NCI-H510A treated with DMSO at 0.1 percent for 48 hours (cell line): ENCODE measurements around the gene CUL4A.
A peak's percentile ranks its signal among the peaks of the same experiment; 100 is the strongest.

Source experiments
- DNase-seq: peaks from one replicate; lab custom pipeline; 2025; lab: John Stamatoyannopoulos, UW

The CUL4A gene

DNA sequence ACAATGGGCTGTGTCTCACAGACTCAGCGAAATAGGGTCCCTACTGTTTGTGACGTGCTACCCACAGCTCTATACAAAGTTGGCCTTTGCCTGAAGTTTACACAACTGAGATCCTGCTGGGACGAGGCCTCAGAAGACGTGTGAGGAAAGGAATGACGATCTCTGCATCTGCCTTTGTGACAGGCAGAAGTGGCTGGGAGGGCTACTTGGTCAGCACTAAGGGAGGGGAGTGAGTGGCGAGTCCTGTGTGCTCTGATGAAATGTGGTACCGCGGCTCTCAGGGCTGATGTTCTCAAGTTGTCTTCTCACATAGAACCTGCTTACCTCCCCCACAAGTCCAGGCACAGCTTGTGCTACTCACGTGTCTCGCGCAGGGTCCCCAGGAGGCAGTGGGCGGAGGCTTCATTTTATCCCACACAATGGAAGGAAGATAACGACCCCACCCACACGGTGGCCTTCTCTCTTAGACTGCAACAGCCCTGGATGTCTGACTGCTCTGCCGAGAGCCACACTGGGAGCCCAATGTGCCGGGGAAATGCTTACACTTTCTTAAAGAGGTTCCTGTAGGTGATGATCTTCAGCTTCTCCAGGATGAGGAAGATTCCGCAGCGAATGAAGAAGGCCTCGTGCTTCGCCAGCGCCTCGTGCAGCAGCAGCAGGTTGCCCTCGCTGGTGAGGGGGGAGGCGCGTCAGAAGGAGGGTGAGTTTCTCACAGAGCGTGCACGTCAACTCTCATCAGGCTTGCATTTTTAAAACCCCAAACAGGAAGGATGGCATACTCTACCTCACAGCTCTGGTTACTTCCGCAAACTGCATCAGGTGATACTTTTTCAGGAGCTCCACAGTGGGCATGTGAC is 29.8 kb upstream of the CUL4A start:
- no peak for DNase-seq

- DNase-seq: no peak
Measured at GRCh38 chr13:113182046-113182445, 27.4 kb upstream of the CUL4A start.

- DNase-seq: no peak
Measured at GRCh38 chr13:113183450-113184129, 25.8 kb upstream of the CUL4A start.

GRCh38 chr13:113184568-113185440 is 24.6 kb upstream of the CUL4A start:
- DNase-seq: no peak

- no peak for DNase-seq
Measured at GRCh38 chr13:113186061-113186900, 23.1 kb upstream of the CUL4A start.

DNA sequence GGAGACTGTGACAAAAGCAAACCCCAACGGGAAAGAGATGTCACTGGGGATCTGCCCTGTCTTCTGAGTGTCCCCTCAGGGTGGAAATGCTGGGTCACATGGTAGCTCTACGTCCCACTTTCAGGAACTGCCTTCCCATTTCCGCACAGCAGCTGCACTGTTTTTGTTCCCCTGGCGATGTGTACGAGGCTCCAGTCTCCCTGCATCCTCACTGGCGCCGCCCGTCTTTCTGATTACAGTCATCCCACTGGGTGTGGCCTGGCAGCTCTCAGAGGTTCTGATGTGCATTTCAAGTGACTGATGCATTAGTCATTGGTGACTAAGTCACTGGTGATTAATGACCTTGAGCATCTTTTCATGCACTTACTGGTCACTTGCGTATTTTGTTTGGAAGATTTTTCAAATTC is 22.1 kb upstream of the CUL4A start:
- DNase-seq: peak; percentile 37

DNA sequence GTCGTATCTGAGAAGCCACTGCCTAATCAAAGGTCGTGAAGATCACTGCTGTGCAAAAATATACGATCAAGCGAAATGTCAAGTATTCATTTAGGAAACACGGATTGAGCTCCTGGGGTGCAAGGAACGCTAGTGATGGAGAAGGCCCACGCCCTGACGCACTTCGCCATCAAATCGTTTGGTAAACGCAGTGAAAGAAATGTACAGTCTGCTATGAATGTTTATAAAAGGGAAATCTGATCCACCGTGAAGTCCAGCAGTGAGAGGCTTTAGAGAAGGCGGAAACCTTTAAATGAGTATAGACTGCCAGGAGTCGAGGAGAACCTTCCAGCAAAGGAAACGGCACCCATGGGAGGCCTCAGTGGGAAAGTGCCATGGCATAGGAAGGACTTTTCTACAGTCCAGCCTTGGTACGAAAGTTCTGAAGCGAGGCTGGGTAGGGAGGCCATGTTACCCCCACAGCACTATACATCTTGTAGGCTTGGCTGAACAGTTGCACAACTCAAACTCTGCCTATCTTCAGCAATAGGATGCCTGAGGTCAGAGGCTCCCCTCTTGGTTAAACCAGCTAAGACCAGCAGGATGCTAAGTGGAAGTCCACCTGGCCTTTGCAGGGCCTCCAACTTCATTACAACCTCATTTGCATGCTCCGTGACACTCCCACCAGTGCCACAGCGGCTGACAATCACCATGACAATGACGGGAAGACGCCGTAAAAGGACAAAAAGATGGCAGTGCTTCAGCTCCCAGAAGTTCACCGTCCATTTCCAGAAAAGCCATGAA is 21.3 kb upstream of the CUL4A start:
- peak; percentile 7 for DNase-seq

GRCh38 chr13:113190181-113190580 is 19.2 kb upstream of the CUL4A start:
- no peak for DNase-seq

GRCh38 chr13:113192279-113192678 is 17.1 kb upstream of the CUL4A start:
- DNase-seq: no peak

DNA sequence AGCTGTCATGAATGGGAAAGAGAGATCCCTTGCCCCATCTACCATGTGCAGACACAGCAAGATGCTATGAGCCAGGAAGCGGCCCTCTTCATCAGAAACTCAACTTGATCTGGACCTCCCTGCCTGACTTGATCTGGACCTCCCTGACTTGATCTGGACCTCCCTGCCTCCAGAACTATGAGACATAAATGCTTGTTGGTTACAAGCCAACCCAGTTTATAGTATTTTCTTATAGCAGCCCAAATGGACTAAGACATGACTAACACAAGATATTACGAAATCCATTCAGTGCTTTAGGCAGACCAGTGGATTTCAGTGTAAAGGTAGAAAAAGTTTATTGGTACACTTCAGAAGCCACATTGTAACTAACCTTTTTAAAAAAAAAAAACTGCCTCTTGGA is 16.5 kb upstream of the CUL4A start:
- no peak for DNase-seq

- DNase-seq: no peak
Measured at GRCh38 chr13:113195360-113195759, 14.1 kb upstream of the CUL4A start.

DNA sequence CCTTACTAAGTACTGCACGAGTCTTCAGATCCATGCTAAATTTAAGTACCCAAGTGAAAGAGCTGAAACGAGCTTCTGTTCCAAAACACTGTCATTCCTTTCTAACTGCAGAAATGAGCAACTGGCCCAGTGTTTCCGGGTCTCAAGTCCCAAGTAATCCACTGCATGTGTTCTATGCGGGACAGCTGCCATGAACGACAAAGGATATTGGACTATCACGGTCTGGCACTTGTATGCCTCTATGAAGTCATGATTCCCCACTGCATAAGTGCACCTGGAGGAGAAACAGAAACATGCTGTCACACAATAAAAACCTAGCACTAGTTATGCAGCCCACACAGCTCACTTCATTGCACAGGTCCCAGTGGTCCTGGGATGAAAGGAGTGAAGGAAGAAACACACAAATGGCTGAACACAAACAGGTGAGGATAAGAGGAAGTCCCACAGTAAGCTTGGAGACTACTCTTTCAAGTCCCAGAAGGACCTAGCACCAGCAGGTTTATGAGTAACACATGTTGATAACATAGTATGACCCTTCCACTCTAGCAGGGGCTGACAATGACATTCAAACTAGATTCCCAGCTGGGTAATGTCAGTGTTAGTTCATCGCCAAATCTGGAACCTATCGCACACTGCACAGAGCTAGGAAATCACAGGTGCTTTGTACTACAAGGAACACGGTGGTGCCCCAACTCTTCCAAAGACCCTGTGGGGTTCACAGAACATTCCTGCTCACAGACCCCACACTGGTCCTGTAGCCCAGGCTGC is 12.3 kb upstream of the CUL4A start:
- no peak for DNase-seq

GRCh38 chr13:113201815-113202214 is 7.6 kb upstream of the CUL4A start:
- DNase-seq: no peak

DNA sequence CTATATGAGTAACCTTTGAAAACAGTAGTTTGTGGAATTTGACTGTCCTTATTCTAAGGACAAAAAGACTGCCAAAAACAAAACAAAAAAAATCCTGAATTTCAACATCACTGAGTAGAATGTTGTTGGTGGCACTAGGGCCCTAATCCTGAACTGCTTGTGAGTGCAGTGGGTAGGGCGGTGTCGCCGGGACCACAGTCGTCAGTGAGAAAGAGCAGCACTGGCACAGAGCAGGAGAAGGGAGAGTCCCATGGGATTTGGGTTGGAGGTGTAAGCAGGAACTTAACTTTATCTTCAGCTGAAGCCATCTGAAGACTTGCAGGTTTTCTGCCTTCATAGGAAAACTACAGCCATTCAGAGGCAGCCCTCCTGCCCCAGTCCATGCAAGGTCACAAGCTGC is 6.5 kb upstream of the CUL4A start:
- DNase-seq: no peak

GRCh38 chr13:113203507-113204377 is 5.7 kb upstream of the CUL4A start:
- no peak for DNase-seq

GRCh38 chr13:113204378-113204734 is 5.1 kb upstream of the CUL4A start:
- DNase-seq: no peak

- DNase-seq: no peak
Measured at GRCh38 chr13:113205428-113205931, 3.9 kb upstream of the CUL4A start.

DNA sequence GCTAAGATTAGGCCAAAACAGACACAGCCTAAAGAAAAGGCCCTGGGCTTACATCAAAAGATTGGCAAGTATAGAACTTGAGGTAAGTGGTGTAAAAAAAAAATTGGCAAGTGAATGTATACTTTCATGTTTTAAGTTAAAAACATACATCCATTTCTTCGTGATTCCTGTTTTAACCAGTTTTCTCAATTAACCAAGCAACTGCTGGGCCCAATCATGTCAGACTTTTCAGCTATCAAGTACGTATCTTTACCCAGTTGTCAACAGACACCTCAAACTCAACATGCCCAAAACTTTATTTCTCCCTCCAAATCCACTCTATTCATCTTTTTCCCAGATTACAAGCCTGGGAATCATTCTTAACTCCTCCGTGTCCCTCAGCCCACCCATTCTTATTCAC is 2.0 kb upstream of the CUL4A start:
- DNase-seq: no peak

- DNase-seq: no peak
Measured at GRCh38 chr13:113207890-113208420, 1.5 kb upstream of the CUL4A start.
